NCI-H187 treated with DMSO at 0.1 percent for 48 hours (cell line): Measurements from ENCODE around the gene RASGEF1C.

Source experiments
- DNase-seq: peaks from one replicate; lab custom pipeline; 2025; lab: John Stamatoyannopoulos, UW

The RASGEF1C gene

DNA sequence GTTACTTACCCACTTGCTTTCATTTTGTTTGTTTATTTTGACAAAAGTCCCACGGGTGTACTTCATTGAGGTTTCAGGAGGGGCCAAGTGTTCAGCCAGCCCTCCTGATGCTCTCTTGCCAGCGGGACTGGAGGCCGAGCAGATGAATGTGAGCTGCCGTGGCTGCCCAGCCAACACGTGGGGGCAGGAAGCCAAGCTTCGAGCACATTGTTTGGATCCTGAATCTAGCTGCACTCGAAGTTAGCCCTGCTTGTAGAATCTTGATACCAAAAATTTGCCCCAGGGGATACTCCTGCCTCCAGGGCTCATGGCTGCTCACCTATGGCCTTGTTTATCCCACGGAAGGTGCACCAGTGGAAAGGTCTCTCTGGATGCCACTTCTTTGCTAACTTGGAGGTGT lies 49.3 kb downstream of the RASGEF1C start:
- no peak for DNase-seq

DNA sequence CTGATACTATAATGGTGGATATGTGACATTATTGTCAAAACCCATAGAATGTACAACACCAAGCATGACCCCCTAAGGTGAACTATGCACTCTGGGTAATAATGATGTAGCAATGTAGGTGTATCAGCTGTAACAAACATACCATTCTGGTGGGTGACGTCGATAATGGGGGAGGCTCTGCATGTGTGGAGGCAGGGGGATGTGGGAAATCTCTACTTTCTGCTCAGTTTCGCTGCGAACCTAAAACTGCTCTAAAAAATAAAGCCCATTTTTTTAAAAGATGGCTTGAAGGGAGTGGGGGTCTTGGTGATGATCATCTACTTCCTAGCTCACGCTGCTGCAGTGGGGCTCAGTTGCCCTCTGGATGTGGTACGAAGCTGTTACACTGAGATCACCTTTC lies 51.1 kb downstream of the RASGEF1C start:
- DNase-seq, result no peak

DNA sequence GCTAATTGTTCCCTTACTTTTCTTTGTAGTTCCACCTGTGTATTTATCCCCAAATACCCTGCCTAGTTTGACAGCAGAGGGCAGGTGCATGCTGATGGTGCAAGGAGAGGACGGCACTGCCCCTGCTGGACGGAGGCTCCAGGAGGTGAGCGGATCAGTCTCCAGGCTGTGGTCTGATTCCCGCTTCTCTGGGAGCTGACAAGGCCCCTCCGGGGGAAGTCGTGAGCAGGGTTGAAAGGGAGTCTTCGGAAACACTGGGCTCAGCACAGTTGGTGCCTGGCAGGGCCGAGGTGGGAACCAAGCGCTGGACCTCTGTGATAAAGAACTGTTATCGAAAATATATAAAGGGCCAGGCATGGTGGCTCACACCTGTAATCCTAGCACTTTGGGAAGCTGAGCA lies 52.9 kb downstream of the RASGEF1C start:
- no peak for DNase-seq

DNA sequence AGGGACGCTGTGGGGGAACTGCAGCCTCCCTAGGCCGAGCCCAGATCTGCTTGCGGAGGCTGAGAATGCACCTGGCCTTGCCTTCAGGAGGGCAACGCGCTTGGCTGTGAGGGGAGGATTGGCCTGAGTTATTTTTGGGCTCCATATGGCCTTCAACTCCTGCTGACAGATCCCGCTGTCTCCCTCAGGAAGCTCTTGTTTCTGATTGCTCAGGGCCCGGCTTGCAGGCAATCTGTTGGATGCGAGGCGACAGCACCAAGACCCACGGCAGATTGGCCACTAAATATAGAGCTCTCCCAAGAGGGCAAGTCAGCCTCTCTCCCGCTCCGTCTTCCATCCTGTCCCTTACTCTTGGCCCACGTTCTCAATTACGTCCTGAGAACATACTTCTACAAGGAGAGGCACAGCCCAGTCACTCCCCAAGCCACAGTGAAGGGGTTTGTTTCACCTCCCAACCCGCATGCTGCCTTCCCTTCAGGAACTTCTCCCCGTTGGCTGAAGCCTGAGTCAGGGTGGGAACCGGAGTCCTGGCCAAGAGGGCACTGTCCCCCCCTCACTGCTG lies 53.6 kb downstream of the RASGEF1C start:
- no peak for DNase-seq

DNA sequence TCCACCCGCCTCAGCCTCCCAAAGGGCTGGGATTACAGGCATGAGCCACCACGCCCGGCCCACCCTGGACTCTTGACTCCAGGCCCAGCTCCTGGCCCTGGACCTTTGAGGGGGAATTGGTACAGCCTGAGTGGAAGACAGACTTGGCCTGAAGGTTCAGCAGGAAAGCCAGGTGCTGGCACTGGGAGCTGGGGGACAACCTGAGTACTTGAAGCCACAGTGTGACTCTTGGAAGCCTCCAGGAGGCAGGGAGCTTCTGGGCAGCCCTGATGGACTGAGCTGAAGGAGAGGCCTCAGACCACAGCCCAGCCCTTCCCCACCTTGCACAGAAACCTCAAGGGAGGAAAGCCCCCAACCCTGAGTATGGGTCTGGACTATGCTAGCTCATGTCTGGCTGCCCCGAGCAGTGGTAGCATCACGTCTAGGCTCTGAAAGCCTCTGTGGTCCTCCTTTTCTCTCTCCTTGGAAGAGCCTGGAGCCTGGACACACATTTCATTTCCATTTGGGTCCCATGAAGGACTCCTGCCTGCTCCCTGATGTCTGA lies 54.1 kb downstream of the RASGEF1C start:
- no peak for DNase-seq

DNA sequence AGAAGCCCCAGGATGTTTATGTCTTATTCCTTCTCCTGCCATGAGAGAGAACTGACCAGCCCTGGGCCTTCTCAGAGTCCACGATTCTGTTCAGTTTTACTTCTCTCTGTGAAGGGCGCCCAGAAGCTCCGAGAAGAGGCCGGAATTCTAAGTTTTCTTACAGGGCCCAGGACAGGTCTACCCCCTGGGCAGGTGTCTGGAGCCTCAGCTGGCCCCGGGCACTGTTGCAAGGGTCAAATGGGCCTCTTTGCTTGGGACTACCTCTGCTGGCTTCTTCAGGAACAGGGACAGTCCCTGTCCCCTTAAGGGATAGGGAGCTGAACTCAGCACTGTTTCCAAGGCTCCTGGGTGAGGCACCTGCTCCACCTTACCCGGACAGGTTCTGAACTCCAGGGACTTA lies 55.0 kb downstream of the RASGEF1C start:
- no peak for DNase-seq

DNA sequence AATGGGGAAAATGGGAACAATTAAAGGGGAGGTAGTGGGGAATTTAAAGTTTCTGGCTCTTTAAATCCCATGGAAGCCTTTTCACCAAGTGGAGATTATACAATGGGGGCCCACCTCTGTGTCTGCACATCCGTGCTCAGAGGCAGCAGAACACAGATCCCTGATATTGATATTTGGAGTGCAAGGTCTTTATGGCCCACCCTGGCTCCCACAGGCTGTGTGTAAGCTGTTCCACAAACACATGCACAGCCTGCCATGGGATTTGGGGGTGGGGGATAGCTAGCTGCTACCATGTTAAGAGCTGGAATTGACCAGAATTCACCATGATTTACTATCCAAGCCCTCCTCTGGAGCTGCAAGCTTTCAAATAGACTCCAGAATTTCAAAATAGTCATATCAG lies 55.9 kb downstream of the RASGEF1C start:
- no peak for DNase-seq

DNA sequence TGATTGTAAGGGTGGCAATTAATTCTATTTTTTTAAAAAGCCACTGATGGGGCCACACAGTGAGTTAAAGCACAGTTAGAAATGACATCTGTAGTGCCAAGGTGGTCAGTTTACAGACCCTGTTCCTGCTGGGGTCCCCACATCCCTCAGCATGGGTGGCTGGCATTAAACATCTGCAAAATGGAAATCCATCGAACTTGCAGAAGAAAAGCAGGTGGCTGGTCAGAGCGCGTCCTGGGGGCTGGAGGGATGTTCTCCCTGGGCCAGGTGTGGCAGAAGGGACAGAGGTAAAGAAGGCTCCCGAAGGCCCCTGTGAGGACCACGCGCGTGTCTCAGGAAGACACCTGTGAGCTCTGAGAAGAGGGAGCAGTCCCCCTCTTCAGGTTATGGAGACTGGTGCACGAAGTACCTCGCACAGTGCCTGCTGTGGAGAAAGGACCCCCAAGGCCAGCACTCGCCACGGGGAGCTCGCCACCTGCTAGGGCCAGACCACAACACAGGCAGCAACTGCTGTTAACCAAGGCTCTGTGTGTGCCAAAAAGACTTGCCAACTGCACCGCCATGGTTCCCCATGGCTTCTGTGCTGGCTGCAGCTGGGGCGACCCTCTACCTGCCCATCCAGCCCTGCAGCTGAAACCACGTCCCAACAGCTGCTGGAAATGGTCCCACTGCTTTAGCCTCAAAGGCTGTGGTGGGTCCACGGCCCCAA lies 65.2 kb downstream of the RASGEF1C start:
- no peak for DNase-seq

DNA sequence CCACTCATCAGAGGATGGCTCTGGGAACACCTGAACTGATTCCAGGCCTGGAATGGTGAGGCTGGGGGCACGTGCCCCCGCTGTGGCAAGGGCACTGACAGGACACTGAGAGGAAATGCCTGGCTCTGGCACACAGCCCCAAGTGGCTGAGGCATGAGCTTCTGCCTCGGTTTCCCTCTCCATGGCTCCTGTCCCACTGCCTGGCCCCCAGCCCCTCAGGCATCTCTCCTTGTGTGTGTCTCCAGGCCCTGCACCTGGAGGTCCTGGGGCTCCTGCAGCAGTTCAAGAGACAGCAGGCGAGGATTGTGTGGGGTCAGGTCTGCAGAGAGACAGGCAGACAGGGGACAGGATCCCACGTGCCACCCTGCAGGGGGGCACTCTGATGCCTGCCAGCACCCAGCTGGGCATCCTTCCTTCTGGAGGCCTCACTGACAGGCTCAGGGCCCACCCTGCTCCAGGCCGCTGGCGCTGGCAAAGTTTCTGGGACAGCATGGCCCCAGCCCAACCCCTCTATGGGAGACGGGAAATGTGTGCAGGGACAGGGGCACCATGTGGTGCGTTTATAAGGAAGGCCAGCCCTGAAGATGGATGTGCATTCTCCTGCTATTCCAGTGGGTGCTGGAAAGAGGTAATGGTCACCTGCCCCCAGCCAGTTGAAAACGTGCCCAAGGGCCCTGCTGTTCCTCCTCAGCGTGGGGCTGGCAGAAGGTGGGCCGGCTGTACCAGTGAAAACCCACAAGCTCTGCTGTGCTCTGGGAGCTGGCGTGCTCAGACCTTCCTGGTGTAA lies 66.0 kb downstream of the RASGEF1C start:
- DNase-seq, result no peak

DNA sequence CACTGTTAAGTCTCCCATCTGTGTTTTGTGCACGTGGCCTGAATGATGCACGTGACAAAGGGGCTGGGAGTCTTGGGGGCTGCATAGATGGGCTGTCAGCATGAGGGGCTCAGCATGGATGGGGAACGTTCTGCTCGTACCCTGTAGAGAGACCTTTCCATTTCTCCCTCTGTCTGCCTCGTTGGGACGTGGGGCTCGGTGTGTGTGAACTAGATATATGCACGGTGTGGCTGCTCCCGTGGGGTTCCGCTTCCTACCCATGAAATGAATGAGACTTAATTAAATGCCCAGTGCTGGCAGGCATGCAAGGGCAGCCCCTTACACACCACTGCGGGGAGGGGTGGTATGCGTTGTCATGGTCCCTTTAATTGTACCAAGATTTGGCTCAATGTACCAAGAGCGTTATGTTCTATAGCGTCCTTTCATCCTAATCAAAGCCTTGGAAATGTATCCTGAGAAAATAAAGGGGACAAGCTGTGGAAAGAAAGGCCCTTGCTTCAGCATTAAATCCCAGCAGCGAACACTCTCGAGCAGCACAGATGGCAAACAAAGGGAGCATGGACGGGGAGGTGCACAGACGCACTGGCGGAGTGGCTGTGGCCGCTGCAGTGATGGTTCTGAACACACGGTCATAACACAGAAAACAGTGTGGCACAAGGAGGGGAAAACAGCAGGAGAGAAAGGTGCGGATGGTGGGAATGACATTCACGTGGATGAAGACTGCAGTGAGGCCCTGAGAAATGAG lies 66.8 kb downstream of the RASGEF1C start:
- DNase-seq, result no peak

DNA sequence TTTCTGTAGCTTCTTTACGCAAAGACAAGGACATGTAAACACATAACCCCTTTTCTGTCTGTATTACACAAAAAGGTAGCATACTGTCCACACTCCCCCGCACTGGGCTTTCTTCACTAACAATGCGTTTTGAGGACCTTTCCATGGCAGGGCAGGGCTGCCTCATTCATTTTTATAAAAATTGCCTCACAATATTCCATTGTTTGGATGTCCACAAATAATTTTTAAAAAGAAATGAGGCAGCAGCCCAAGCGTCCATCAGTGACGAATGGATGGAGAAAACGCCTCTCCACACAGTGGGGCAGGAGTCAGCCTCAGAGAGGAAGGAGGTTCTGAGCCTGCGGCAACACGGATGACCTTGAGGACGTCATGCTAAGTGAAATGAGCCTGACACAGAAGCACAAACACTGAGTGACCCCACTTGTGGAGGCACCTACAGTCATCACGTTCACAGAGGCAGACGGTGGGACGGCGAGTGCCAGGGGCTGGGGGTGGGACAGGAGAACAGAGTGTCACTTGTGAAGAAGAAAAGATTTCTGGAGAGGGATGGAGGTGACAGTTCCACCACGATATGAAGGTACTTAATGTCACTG lies 67.8 kb downstream of the RASGEF1C start:
- DNase-seq, result no peak

DNA sequence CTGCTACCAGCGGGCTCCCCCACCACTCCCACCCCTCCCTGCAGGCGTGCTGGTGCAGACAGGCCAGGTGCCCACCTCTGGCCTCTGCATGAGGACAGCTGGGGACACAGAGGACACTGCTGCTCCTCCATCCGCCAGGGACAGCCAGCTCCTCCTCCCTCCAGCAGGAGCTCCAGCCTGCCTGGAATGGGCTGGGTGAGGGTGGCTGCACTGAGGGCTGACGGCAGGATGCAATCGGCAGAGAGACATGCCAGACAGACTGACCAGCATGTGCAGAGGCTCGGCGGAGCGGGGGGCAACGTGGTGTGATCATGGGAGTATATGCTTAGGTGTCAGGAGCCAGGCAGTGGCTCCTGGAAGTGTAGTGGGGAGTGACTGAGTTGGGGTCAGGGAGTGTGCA lies 68.4 kb downstream of the RASGEF1C start:
- no peak for DNase-seq

DNA sequence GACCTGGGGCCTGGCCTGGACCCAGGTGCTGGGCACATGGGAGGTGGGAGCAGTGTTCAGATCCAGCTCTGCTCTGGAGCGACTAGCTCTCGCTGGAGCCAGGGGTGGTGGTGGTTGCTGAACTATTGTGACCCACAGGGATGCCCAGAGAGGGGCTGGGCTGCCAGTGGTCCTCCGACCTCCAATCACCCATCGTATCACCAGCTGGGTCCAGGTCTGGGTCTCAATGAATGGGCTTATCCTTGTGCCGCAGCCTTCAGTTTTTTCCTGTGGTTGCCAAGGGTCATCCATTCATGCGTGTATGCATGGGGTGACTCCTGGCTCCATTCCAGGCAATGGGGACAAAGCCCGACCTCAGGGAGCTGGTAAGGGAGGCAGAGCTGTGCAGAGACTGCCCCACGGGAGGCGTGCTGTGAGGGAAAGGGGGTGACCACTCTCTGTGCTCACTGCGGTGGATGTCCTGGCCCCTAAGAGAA lies 68.9 kb downstream of the RASGEF1C start:
- DNase-seq, result no peak

DNA sequence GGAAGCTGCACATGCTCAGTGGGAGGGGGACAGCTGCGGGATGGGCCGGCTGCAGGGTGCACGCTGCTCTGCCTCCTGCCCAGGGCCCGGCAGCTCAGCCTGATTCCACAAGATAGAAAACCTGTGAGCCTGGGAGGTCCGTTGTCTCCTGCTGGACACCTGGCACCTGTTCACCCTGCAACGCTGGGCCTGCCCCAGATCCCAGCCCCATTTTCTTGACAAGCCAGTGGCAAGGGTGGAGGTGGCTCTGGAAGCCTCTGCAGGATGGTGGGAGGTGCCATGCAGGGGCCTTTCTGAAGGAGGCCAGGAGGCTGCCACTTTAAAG lies 69.3 kb downstream of the RASGEF1C start:
- DNase-seq, result no peak

DNA sequence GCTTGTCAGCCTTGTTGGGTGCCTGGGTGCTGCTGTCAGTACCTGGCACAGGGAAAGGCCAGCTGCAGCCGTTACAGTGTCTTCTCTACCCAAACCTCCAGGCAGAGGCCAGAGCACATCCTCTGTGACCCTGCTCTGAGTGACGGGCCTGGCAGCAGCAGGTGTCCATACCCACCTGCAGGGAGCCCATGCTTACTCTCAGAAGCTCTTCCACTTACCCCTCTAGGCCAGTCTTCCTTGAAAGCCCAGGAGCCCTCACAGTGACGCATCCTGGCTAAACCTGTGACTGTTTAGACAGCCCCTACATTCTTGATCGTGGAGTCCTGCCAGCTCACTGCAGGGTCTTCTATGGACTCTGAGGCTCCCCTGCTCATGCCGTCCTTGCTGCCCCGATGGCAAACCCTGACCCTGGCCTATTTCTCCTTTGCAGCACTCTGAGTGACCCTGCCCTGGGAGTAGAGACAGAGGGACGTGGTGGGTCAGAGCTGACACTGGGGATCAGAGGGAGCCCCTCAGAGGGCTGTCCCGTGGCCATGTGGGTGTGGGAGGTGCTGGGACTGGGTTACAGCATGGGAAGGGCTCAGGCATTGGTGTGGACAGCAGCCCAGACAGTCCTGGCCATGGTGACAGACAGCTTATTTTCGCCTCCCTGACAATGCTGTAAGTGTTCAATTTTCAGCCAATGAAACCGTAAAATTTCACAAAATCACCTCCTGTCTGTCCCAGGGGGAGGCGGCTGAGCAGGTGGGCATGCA lies 69.9 kb downstream of the RASGEF1C start:
- DNase-seq, result no peak

DNA sequence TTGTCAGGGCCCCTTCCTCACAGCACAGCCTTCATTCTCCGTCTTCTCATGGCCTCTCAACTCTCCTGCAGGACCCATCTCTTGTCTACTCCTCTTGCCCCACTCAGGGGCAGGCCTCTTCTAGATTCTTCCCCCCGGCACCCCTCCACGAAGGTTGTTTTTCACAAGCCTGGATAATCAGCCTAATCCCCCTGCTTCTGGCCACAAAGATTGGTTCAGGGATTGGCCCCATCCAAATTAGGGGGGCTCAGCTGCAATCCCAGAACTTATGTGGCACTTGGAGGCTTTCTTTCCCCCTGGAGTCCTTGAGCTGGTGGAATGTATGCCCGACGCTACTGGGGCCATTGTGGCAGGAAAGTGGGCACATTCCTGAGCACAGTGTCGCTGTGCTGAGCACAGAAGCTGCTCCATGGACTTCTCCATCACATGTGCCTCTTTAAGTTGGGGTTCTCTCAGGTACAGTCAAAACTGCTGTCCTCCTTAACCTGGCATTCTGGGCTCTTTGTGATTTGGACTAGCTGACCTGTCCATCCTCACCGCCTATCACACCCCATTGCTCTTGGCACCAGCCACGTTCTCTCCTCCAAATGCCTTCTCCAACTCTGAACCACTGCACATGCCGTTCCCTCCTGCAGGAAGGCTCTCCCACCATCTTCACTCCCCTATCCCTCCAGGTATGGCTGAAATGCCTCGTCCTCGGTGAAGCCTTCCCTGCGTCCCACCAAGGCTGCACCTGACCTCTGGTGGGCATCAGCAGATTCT lies 70.6 kb downstream of the RASGEF1C start:
- no peak for DNase-seq

DNA sequence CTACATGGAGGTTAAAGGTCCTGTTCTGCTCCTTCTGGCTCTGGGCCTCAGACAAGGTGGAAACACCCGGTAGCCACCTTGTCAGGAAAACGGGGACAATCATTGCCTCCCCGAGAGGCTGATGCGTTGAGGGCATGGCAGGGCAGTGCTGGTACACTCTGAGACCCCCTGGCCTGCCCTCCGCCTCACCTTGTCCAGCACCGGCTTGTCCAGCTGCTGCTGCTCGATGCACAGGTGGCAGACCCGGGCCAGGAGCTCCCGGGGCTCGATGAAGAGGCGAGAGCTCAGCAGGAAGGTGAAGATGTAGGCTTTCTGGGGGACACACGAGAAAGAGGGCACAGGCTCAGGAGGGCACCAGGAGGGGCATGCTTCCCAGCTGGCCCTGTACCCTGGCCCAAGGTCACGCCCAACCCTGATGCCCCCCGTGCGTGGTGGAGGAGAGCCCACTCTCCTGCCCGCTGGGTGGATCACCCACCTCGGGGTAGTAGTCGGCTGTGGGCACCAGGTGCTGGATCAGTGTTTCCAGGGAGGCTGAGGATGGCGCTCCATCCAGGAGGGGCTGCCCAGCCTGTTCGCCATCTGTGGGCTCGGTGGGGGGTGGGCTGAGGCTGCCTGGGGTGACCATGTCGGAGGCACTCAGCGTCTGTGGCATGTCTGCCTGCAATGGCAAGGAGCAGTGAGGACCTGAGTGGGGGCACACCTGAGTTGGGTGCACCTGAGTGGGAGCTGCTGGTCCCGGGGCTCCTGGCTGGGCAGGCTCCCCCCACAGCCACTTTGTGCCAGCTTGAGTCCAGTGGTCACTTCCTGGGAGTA lies 71.4 kb downstream of the RASGEF1C start:
- no peak for DNase-seq

DNA sequence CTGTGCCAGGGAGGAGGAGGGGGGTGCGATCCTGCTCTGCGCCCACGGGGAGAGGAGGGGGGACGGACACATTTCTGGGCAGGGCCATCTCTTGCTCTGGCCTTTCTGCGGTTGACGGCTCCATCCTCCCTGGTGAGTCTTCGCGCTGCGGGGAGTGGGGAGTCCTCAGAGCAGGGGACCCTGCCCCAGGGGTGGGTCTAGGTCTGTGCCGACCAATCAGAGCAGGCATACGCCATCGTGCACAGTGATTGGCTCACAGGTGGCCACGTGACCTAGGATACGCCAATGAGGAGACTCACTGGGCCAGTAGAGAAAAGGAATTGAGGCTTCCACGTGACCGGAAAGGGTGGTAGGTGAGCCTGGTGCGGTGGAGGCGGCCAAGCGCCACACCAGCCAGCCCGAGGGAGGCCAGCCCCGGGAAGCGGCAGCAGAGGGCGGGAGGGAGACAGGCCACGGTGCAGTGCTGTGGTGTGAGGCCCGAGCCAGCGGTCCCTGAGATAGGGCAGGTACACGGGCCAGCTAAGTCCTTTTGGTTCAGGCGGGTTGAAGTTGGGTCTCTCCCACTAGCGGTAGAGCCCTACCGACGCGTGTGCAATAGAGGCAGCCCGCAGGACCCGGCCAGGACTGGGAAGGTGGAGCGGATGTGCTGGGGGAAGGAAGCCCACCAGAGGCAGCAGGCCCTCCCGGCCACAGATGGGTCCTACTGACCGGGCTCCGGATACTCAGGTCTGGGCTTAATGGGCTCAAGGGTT lies 72.2 kb downstream of the RASGEF1C start:
- no peak for DNase-seq
